Measurements from ENCODE around the gene ACBD4. TPM values are rescaled to one million over a fixed set of nuclear protein-coding genes. Genes with fewer than 3 reads are reported as not detected.
A peak's percentile ranks its signal among the peaks of the same experiment; 100 is the strongest.

Gene ACBD4
- polyA plus RNA-seq, 6 donors from 2014 or later: 15.4 to 27.1 (median 20.4) TPM

DNA sequence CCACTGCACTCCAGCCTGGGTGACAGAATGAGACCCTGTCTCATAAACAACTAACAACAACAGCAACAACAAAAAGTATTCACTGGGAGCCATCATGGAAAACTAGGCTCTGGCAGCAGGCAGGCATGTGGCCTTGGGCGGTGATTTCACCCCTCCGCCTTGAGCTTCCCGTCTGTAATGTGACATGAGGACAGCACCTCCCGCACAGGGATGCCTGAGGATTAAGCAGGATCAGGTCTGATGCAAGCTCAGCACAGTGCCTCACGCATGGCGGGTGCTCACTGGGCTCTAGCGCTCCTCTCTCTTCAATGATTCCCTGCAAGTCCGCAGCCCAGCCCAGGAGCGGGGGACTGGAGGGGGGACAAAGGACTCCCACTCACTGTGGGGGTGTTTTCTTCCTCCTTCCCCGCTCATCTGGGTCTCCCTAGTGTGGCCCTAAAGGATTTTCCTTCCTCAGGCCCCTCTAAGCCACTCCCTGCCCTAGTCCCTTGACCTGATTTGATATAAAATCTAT, 6.0 kb upstream of the ACBD4 start:
- Mint-ChIP-seq H3K27me3 (peaks cover 3 to 15% (median 11%) of the 10 kb centered on the region in 3 donors), H3K4me3 (peak overlapping the region in 1 of 8 donors; percentile 49), H3K27ac (peak overlapping the region in 1 of 6 donors; percentile 76), H3K4me1 (peaks cover 0 to 11% (median 4%) of the 10 kb centered on the region in 3 donors), H3K36me3 (no peaks in the 10 kb centered on the region), H3K9me3 (no peaks in the 10 kb centered on the region)
- no peak for DNase-seq
- no peak for ATAC-seq (ENCODE audit: low read depth in 2 of 2)

GRCh38 chr17:45129940-45130680, 5.4 kb upstream of the ACBD4 start:
- Mint-ChIP-seq H3K27me3 (peaks cover 3 to 15% (median 11%) of the 10 kb centered on the region in 3 donors), H3K9me3 (no peaks in the 10 kb centered on the region), H3K4me1 (peaks cover 0 to 15% (median 4%) of the 10 kb centered on the region in 3 donors), H3K27ac (peak overlapping the region in 1 of 6 donors; percentile 72), H3K36me3 (no peaks in the 10 kb centered on the region), H3K4me3 (peak overlapping the region in 6 of 8 donors; percentile 2 to 80 (median 39))
- no peak for DNase-seq
- ATAC-seq (ENCODE audit: low read depth in 2 of 2): no peak

DNA sequence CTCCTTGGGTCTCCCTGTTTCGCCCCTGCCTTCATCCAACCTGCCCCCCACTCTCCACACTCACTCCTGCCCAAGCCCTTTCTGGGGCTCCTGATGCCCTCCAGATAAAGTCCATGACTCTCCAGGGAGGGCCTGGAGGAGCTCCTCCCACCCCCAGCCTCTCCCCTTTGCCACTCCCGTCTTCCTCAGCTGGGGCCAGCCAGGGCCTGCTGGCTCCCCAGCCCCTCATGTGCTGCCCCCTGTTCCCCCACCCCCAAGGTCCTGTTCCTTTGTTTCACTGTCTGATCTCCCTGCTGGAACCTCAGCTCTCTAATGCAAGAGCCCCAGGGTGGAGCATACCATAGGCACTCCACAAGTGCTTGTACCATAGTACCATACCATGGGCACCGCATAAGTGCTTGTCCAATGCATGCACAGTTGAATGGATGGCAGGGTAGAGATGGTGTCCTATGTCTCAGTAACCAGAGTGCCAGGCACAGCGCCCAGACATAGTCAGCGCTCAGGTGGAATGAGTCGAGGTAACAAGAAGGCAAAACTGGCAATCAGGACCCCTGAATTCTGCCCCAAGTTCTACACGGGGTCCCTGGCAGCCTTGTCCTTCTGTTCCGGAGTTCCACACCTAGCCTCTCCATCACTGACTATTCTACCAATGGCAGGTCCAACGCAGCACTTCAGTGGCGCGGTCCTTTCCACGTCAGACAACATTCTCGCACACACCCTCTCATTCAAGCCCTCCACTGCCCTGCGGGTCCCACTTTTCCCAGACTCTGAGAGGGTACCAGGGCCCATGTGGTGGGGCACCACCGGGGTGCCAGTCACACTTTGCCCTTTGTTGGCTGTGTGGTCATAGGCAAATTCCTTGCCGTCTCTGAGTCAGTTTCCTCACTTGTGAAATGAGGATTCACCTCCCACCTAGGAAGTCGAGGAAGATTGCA, 4.5 kb upstream of the ACBD4 start:
- Mint-ChIP-seq H3K4me3 (peak overlapping the region; percentile 7 to 84 (median 80)), H3K27me3 (peaks cover 3 to 15% (median 11%) of the 10 kb centered on the region in 3 donors), H3K4me1 (peaks cover 0 to 22% (median 6%) of the 10 kb centered on the region in 3 donors), H3K9me3 (no peaks in the 10 kb centered on the region), H3K27ac (peak overlapping the region in 2 of 6 donors; percentile 70 to 72), H3K36me3 (no peaks in the 10 kb centered on the region)
- ATAC-seq (ENCODE audit: low read depth in 2 of 2) (no peak), DNase-seq (no peak)

GRCh38 chr17:45131616-45132319, 3.7 kb upstream of the ACBD4 start:
- no peaks in the 10 kb centered on the region for H3K36me3 Mint-ChIP-seq
- no peak for ATAC-seq (ENCODE audit: low read depth in 2 of 2)

GRCh38 chr17:45132320-45132571, 3.2 kb upstream of the ACBD4 start, which contains the start of gene PLCD3:
TSS of gene PLCD3 (minus strand) at chr17:45132515. CDS start at chr17:45132410, 105 bp downstream.
- Mint-ChIP-seq H3K4me3 (peak within 1 kb of the TSS; percentile 83 to 97 (median 94)), H3K27ac (peak within 1 kb of the TSS; percentile 78 to 97 (median 92)), H3K36me3 (no peaks in the 10 kb centered on the region), H3K4me1 (peaks cover 7 to 31% (median 11%) of the 10 kb centered on the region in 3 donors), H3K9me3 (no peaks in the 10 kb centered on the region), H3K27me3 (peaks cover 3 to 15% (median 11%) of the 10 kb centered on the region in 3 donors)
- no peak for DNase-seq
- ATAC-seq (ENCODE audit: low read depth in 2 of 2): peak in 1 of 2 donors; percentile 8

More at GRCh38 chr17:45131616-45132319, 3.7 kb upstream of the ACBD4 start:
- H3K4me3 Mint-ChIP-seq: peak overlapping the region; percentile 47 to 90 (median 82)
- H3K9me3 Mint-ChIP-seq: no peaks in the 10 kb centered on the region
- peak overlapping the region in 2 of 6 donors; percentile 41 to 79 for H3K27ac Mint-ChIP-seq
- peak; percentile 43 for DNase-seq
- peaks cover 7 to 30% (median 11%) of the 10 kb centered on the region in 3 donors for H3K4me1 Mint-ChIP-seq
- H3K27me3 Mint-ChIP-seq: peaks cover 3 to 15% (median 11%) of the 10 kb centered on the region in 3 donors

- Mint-ChIP-seq H3K9me3 (no peaks in the 10 kb centered on the region), H3K36me3 (no peaks in the 10 kb centered on the region), H3K4me3 (peak overlapping the region; percentile 83 to 97 (median 94)), H3K27ac (peak overlapping the region; percentile 78 to 97 (median 92)), H3K4me1 (peaks cover 7 to 32% (median 11%) of the 10 kb centered on the region in 3 donors), H3K27me3 (peaks cover 3 to 15% (median 11%) of the 10 kb centered on the region in 3 donors)
- peak; percentile 45 to 51 for ATAC-seq (ENCODE audit: low read depth in 2 of 2)
- DNase-seq: peak; percentile 73
Observed at GRCh38 chr17:45132572-45133463, 2.7 kb upstream of the ACBD4 start.

GRCh38 chr17:45135978-45136791, 698 bp downstream of the ACBD4 start:
- Mint-ChIP-seq H3K4me3 (peak overlapping the region; percentile 84 to 95 (median 94)), H3K9me3 (no peaks in the 10 kb centered on the region)
- DNase-seq: no peak

GRCh38 chr17:45136846-45137560, 1.5 kb downstream of the ACBD4 start:
- Mint-ChIP-seq H3K36me3 (peaks cover 0 to 5% of the 10 kb centered on the region in 2 donors), H3K27ac (no peak overlapping the region), H3K9me3 (no peaks in the 10 kb centered on the region), H3K27me3 (no peaks in the 10 kb centered on the region), H3K4me1 (peaks cover 7 to 31% (median 11%) of the 10 kb centered on the region in 3 donors), H3K4me3 (peak overlapping the region in 7 of 8 donors; percentile 84 to 95 (median 93))
- no peak for DNase-seq
- ATAC-seq (ENCODE audit: low read depth in 2 of 2): no peak

More at GRCh38 chr17:45135978-45136791, 698 bp downstream of the ACBD4 start:
- Mint-ChIP-seq H3K27me3 (peaks cover under 1 to 3% (median 3%) of the 10 kb centered on the region in 3 donors), H3K27ac (peak overlapping the region in 5 of 6 donors; percentile 65 to 93 (median 81)), H3K4me1 (peaks cover 7 to 34% (median 11%) of the 10 kb centered on the region in 3 donors), H3K36me3 (peaks cover 0 to 4% of the 10 kb centered on the region in 2 donors)
- ATAC-seq (ENCODE audit: low read depth in 2 of 2): no peak

DNA sequence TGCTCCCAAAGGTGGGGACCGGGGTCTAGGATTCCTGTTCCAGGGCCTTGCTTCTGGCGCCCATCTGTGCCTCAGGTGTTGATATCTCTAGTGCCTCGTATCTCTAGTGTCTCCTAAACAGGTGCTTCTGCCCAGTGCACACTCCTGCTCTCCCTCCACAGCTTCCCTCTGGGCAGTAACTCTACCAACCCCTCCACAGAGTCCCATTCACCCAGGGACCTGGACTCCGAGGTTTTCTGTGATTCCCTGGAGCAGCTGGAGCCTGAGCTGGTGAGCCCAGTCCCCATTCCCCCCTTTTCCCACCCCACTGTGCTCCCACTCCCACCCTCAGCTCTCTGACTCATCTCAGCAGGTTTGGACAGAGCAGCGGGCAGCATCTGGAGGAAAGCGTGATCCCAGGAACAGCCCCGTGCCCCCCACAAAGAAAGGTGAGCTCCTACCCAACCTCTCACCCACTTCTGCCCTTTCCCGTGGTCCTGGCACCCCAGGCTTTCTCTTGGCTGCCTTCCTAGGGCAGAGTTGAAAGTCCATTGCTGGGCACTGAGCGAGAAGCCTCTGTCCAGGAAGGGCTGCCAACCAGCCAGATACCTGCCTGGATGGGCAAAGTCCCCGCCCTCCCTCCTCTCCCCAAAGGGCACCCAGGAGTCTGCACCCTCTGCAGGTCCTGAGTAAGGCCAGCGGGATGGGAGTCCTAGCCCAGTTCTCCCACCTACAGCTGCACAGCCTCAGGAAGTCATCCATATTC, 2.2 kb downstream of the ACBD4 start:
- ATAC-seq (ENCODE audit: low read depth in 2 of 2) (no peak), DNase-seq (no peak)
- Mint-ChIP-seq H3K27ac (peak overlapping the region in 2 of 6 donors; percentile 19 to 39), H3K36me3 (peaks cover 0 to 5% of the 10 kb centered on the region in 2 donors), H3K27me3 (no peaks in the 10 kb centered on the region), H3K4me3 (peak overlapping the region in 6 of 8 donors; percentile 5 to 80 (median 58)), H3K4me1 (peaks cover 7 to 33% (median 11%) of the 10 kb centered on the region in 3 donors), H3K9me3 (no peaks in the 10 kb centered on the region)

- Mint-ChIP-seq H3K27me3 (no peaks in the 10 kb centered on the region), H3K9me3 (no peaks in the 10 kb centered on the region), H3K27ac (peak overlapping the region in 1 of 6 donors; percentile 19), H3K4me3 (peak overlapping the region in 2 of 8 donors; percentile 35 to 64), H3K36me3 (peaks cover 0 to 5% of the 10 kb centered on the region in 2 donors), H3K4me1 (peaks cover 15 to 38% (median 19%) of the 10 kb centered on the region in 3 donors)
- DNase-seq (no peak), ATAC-seq (ENCODE audit: low read depth in 2 of 2) (no peak)
Observed at GRCh38 chr17:45138911-45139532, 3.5 kb downstream of the ACBD4 start.
